Activated CD8-positive, alpha-beta memory T cell treated with anti-CD3 and anti-CD28 coated beads for 4 hours (primary cell): ENCODE data around the gene TPPP.
"Not testable (repeated sequence)": the region's sequence is repeated elsewhere in the genome, so short reads cannot be mapped to it uniquely, and the experiment has no call there.

Experiments
- DNase-seq, 2 donors: peaks; one replicate each; pipeline ENCODE4 v3.0.0-alpha.2; 2020; ENCODE audit warnings: low read depth in 2 of 2

TPPP gene

GRCh38 chr5:694042-694431, 885 bp upstream of the TPPP start:
- not testable (repeated sequence) for DNase-seq

GRCh38 chr5:692529-693041, 567 bp downstream of the TPPP start:
- not testable (repeated sequence) for DNase-seq

GRCh38 chr5:691817-692528, 1.2 kb downstream of the TPPP start:
- no peak for DNase-seq

GRCh38 chr5:691049-691448, 2.1 kb downstream of the TPPP start:
- DNase-seq: not testable (repeated sequence)

GRCh38 chr5:690293-690692, 2.9 kb downstream of the TPPP start:
- DNase-seq: not testable (repeated sequence)

- DNase-seq: not testable (repeated sequence)
Observed at GRCh38 chr5:688348-689010, 4.7 kb downstream of the TPPP start.

- not testable (repeated sequence) for DNase-seq
Observed at GRCh38 chr5:686936-687335, 6.2 kb downstream of the TPPP start.

GRCh38 chr5:686172-686523, 7.0 kb downstream of the TPPP start:
- DNase-seq: not testable (repeated sequence)

GRCh38 chr5:685262-686171, 7.6 kb downstream of the TPPP start:
- no peak for DNase-seq

GRCh38 chr5:684751-685216, 8.4 kb downstream of the TPPP start:
- no peak for DNase-seq

GRCh38 chr5:683551-684481, 9.3 kb downstream of the TPPP start:
- no peak for DNase-seq

GRCh38 chr5:682651-683358, 10.3 kb downstream of the TPPP start:
- DNase-seq: not testable (repeated sequence)

- not testable (repeated sequence) for DNase-seq
Observed at GRCh38 chr5:682216-682615, 10.9 kb downstream of the TPPP start.

- DNase-seq: not testable (repeated sequence)
Observed at GRCh38 chr5:681317-682191, 11.6 kb downstream of the TPPP start.

- not testable (repeated sequence) for DNase-seq
Observed at GRCh38 chr5:680836-681235, 12.3 kb downstream of the TPPP start.

GRCh38 chr5:680118-680795, 12.9 kb downstream of the TPPP start:
- not testable (repeated sequence) for DNase-seq

- not testable (repeated sequence) for DNase-seq
Observed at GRCh38 chr5:679166-679895, 13.8 kb downstream of the TPPP start.

GRCh38 chr5:678521-678920, 14.6 kb downstream of the TPPP start:
- DNase-seq: not testable (repeated sequence)
